Activated CD4-positive, alpha-beta T cell treated with anti-CD3 and anti-CD28 coated beads, Interleukin-2, amount 10 ng/mL, durations not matched to agents 24 days and 14 days (primary cell): ENCODE results near the gene THOC7. TPM values are rescaled to one million over a fixed set of nuclear protein-coding genes. Genes with fewer than 3 reads are reported as not detected.

ENCODE experiments used
- DNase-seq: peaks from one replicate; pipeline ENCODE4 v3.0.0; 2022
- H3K27ac Mint-ChIP-seq: one replicate; pipeline ENCODE4 v1.8.0; 2022; ENCODE audit warnings: mild to moderate bottlenecking, mixed read lengths
- H3K27me3 Mint-ChIP-seq: one replicate; pipeline ENCODE4 v1.8.0; 2022; ENCODE audit warnings: mixed read lengths
- H3K36me3 Mint-ChIP-seq: one replicate; pipeline ENCODE4 v1.8.0; 2022; ENCODE audit warnings: low read depth, mild to moderate bottlenecking, mixed read lengths
- H3K4me1 Mint-ChIP-seq: one replicate; pipeline ENCODE4 v1.8.0; 2021; ENCODE audit warnings: mixed read lengths
- H3K4me3 Mint-ChIP-seq: one replicate; pipeline ENCODE4 v1.8.0; 2022; ENCODE audit warnings: mild to moderate bottlenecking, moderate library complexity, mixed read lengths
- H3K9me3 Mint-ChIP-seq: one replicate; pipeline ENCODE4 v1.8.0; 2021; ENCODE audit warnings: mixed read lengths
- intact Hi-C: fragments of 100-400 bp; cut with micrococcal nuclease; formaldehyde crosslinking; loops from one replicate; pipeline ENCODE4 v1.15.1; 2023
- total RNA-seq: library from RNA; stranded (reverse); gene quantifications from 2 replicates; pipeline ENCODE4 v1.2.3, GENCODE V29; 2022

Gene THOC7
- total RNA-seq, 1 donor from 2014 or later = 109 TPM

DNA sequence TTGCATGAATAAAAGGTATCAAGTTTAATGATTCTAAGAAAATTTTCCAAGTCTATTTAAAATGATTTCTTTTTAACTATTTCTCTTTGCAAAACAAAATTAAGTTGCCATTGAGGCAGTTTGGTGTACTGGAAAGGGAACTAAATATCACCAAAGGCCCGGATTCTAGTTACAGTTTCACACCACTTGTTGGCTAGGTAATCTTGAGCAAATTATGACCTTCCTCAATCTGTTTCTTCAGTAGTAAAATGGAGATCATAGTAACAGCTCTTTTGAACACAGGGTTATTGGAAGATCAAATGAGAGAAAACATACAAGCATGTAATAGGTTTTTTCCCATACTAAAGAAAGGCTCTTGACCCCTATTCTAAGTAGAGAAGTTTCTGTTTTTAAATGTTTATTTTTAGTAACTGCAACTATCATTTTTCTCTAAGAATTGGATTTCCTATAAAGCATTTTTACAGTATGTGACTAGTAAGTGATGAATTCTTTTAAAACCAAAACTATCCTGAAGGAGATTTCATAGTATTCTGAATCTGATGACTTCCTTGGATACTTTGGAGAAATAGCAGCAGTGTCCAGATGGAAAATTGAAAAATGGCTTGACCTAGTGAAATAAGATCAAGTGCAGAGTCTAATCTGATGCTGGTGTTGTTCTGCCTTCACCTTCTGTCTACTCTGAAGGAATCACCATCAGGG is 32.9 kb upstream of the THOC7 start:
- Mint-ChIP-seq H3K4me3 (no peak overlapping the region), H3K4me1 (peaks cover 42% of the 10 kb centered on the region), H3K36me3 (peaks cover 29% of the 10 kb centered on the region), H3K27ac (peak overlapping the region; percentile 1), H3K9me3 (peaks cover 9% of the 10 kb centered on the region), H3K27me3 (no peaks in the 10 kb centered on the region)
- intact Hi-C loops = loop anchor here (5.0 kb wide), 1 partner anchor 34 kb away; the partner anchor contains the start of genes ATXN7 and THOC7
- DNase-seq = no peak

- Mint-ChIP-seq H3K27me3 (no peaks in the 10 kb centered on the region), H3K4me3 (peak overlapping the region; percentile 13)
- intact Hi-C loops = loop anchor here (5.0 kb wide), 1 partner anchor 33 kb away; the partner anchor contains the start of genes ATXN7 and THOC7
Observed at GRCh38 chr3:63895422-63896189, 32.0 kb upstream of the THOC7 start.

DNA sequence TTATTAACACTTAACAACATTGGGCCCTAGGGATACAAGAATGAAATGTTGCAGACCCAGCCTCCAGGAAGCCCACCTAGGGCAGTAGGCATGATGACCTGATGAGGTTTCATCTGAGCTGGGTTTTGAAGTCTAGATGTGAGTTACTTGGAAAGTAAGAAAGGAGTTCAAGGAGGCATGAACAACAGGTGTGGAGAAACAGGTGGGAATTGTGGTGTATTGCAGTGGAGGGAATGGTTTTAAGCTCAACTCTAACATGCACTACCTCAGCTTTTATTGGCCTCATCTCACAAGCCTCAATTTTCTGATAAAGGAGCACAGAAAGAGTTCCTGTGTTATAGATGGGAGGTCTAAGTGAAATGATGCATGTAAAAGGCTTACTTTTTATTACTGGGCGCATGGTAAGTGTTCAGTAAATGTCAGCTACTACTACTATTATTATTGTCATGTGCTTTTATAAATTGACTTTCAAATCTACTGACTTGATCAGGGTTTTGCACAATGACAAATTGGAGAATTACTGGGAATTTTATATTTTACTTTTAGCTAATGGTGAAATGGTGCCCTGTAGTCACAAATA is 29.3 kb upstream of the THOC7 start:
- Mint-ChIP-seq H3K27ac (no peak overlapping the region), H3K27me3 (no peaks in the 10 kb centered on the region), H3K4me1 (peaks cover 27% of the 10 kb centered on the region), H3K36me3 (peaks cover 8% of the 10 kb centered on the region), H3K4me3 (no peak overlapping the region), H3K9me3 (no peaks in the 10 kb centered on the region)
- intact Hi-C loops = no loop called here
- DNase-seq = no peak

More at GRCh38 chr3:63895422-63896189, 32.0 kb upstream of the THOC7 start:
- DNase-seq = no peak
- Mint-ChIP-seq H3K36me3 (peaks cover 25% of the 10 kb centered on the region), H3K4me1 (peaks cover 39% of the 10 kb centered on the region), H3K27ac (peak overlapping the region; percentile 78), H3K9me3 (peaks cover 4% of the 10 kb centered on the region)

GRCh38 chr3:63891518-63891917 is 27.9 kb upstream of the THOC7 start:
- Mint-ChIP-seq H3K27me3 (no peaks in the 10 kb centered on the region), H3K27ac (no peak overlapping the region), H3K4me3 (no peak overlapping the region), H3K4me1 (peaks cover 23% of the 10 kb centered on the region), H3K9me3 (no peaks in the 10 kb centered on the region), H3K36me3 (peaks cover 8% of the 10 kb centered on the region)
- DNase-seq = no peak
- intact Hi-C loops = no loop called here

DNA sequence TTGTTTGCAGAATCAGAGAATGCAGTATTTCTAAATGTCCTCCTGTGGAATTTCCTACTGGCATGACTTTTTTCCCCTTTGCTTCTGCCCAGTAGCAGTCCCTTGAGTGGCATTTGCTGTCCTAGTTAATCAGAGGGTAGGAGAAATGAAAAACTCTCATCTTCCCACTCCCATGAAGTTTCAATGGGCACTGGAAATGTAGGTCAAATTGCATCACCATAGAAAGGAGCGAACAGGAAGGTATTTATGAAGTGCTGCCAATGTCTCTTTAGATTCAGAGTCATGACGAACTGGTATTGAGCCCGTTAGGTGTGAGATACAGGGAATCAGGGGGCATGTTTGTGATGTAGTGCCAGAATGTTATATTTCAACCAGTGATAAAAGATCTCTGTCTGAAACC is 23.3 kb upstream of the THOC7 start:
- no peaks in the 10 kb centered on the region for H3K9me3 Mint-ChIP-seq
- H3K27me3 Mint-ChIP-seq = no peaks in the 10 kb centered on the region
- no peak overlapping the region for H3K4me3 Mint-ChIP-seq
- intact Hi-C loops = no loop called here
- DNase-seq = no peak
- H3K27ac Mint-ChIP-seq = no peak overlapping the region
- H3K4me1 Mint-ChIP-seq = peaks cover 12% of the 10 kb centered on the region
- H3K36me3 Mint-ChIP-seq = peaks cover 10% of the 10 kb centered on the region

DNA sequence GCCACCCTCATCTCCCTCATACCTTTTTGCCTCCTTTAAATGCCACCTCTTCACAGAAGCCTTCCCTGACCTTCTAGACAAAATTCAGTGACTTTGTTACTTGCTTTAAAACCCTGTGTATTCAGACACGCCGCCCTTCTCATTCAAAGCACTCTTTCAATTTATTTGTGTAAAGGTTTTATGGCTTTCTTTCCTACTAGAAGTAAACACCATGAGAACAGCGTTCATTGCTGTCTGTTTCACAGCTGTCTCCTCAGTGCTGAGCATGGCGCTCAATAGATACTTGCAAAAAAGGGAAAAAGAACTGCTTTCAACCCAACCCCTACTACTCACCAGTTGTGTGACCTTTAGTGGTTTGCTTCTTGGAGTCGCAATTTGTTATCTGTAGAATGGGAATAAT is 17.0 kb upstream of the THOC7 start:
- intact Hi-C loops = no loop called here
- Mint-ChIP-seq H3K4me3 (no peak overlapping the region), H3K27me3 (no peaks in the 10 kb centered on the region), H3K9me3 (no peaks in the 10 kb centered on the region), H3K36me3 (peaks cover 6% of the 10 kb centered on the region), H3K4me1 (peaks cover 32% of the 10 kb centered on the region), H3K27ac (no peak overlapping the region)
- DNase-seq = no peak

DNA sequence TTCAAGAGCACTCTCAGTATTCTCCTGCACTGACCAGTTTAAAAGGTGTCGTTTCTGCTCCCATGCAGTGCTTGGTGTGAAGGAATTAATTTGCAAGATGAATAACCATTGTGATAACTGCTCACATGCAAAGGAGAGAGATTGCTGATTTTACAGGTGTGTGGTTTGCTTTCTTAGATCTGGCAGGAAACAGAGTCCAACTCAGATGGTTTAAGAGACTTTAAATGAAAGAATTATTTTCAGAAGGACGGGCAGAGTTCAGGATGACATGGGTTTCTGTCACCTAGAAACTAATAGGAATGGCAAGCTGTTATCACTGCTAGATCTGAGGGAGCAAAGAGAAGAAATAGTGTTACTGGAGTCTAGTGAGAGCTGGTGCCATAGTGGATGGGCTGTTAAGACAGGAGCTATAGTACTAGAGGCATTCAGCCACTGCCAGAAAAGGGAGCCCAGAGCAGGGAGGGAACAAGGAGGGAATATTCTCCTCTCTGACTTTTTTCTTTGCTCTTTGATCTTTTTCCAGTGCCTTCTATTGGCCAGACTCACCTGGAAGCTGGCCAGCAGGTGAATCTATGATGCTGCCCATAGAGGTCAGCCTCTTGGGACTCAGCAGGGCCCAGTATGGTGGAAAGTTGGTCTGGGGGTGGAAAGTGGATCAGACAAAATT is 14.9 kb upstream of the THOC7 start:
- Mint-ChIP-seq H3K27me3 (no peaks in the 10 kb centered on the region), H3K27ac (peak overlapping the region; percentile 16), H3K4me3 (no peak overlapping the region), H3K4me1 (peaks cover 35% of the 10 kb centered on the region), H3K9me3 (no peaks in the 10 kb centered on the region), H3K36me3 (peaks cover 2% of the 10 kb centered on the region)
- intact Hi-C loops = loop anchor here (2.0 kb wide), 1 partner anchor 14 kb away; no protein-coding TSS in a partner anchor
- no peak for DNase-seq

DNA sequence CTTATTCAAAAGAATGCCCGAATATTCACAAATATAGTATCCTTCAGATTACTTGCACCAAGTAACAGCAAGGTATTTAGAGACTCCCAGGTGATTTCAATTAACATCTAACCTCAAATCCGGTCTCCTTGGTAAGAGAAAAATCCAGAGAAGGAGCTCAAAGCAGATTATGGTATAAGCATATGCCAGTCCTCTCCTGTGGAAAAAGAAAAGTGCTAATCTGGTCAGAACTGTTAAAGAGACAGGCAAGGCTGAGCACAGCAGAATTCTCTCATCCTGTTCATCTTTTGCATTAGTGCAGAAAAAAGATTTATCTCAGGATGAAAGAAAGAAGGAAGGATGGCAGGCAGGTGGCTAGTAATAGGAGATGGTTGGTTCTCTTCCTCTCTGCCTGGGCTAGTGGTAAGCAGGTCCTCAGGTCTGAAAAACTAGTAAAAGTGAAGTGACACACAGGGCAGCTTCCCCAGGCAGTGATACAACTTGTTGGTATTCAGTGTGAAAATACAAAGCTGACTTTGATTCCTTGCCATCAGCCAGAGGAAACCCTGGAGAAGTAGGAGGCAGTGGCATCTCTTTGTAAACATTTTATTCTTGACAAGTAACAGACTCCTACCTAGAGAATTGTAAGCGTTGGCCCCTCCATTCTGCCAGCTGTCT is 14.3 kb upstream of the THOC7 start:
- intact Hi-C loops = loop anchor here (2.0 kb wide), 1 partner anchor 13 kb away; no protein-coding TSS in a partner anchor
- H3K36me3 Mint-ChIP-seq = peaks cover 2% of the 10 kb centered on the region
- H3K4me1 Mint-ChIP-seq = peaks cover 35% of the 10 kb centered on the region
- no peak for DNase-seq
- peak overlapping the region; percentile 16 for H3K27ac Mint-ChIP-seq
- H3K4me3 Mint-ChIP-seq = no peak overlapping the region
- H3K27me3 Mint-ChIP-seq = no peaks in the 10 kb centered on the region
- H3K9me3 Mint-ChIP-seq = no peaks in the 10 kb centered on the region

DNA sequence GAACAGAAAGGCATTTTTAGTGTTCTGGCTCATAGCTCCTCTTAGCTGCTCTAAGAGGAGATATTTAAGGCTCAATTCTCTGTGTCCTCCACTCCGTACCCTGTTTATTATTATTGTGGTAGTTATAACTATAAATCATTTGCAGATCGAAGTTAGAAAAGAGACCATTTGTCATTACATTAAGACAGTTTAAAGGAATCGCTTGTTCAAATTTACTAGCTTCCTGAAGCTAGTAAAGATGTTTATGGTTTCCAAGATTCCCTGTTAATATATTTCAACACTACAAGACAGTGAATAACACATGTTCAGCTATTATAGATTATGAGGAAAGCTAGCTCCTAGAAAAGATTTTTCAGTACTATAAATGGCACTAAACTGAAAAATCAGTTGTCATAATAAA is 12.7 kb upstream of the THOC7 start:
- Mint-ChIP-seq H3K9me3 (no peaks in the 10 kb centered on the region), H3K27me3 (no peaks in the 10 kb centered on the region), H3K4me1 (peaks cover 39% of the 10 kb centered on the region), H3K27ac (no peak overlapping the region), H3K36me3 (peaks cover 2% of the 10 kb centered on the region), H3K4me3 (no peak overlapping the region)
- intact Hi-C loops = no loop called here
- no peak for DNase-seq

DNA sequence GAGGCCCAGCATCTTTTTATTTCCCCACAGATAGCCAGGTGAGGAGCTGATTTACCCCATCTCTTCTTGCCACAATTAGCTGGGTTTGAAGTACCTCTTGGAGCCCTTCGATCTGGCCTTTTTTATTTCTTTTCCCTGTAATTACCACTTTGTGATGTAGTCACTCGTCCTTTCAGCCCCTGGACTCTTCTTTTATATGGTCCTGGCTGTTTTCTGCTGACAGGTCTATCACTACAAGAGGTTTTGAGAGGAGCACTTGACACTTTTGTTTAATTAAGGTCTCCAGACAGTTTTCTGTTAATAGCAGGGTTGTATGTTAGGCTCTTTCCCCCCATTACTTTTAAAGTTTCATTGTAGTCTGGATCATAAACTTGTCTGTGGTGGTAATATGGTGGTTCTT is 11.9 kb upstream of the THOC7 start:
- Mint-ChIP-seq H3K27ac (no peak overlapping the region), H3K36me3 (peaks cover 5% of the 10 kb centered on the region), H3K27me3 (no peaks in the 10 kb centered on the region), H3K9me3 (no peaks in the 10 kb centered on the region), H3K4me3 (no peak overlapping the region), H3K4me1 (peaks cover 40% of the 10 kb centered on the region)
- intact Hi-C loops = no loop called here
- no peak for DNase-seq

DNA sequence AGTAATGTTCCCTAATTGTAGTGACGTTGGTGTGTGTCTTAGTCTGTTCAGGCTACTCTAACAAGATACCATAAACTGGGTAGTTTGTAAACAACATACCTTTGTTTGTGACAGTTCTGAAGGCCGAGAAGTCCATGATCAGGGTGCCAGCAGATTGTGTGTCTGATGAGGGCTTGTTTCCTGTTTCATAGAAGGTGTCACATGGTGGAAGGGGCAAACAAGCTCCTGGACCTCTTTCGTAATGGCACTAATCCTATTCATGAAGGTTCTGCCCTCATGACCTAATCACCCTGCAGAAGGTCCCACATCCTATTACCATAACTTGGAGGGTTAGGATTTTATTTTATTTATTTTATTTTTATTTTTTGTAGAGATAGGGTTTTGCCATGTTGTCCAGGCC is 11.2 kb upstream of the THOC7 start:
- intact Hi-C loops = no loop called here

GRCh38 chr3:63872135-63872924 is 8.7 kb upstream of the THOC7 start:
- no peak overlapping the region for H3K27ac Mint-ChIP-seq
- H3K9me3 Mint-ChIP-seq = no peaks in the 10 kb centered on the region
- DNase-seq = no peak
- no peak overlapping the region for H3K4me3 Mint-ChIP-seq
- peaks cover 14% of the 10 kb centered on the region for H3K36me3 Mint-ChIP-seq
- intact Hi-C loops = no loop called here
- H3K27me3 Mint-ChIP-seq = no peaks in the 10 kb centered on the region
- H3K4me1 Mint-ChIP-seq = peaks cover 30% of the 10 kb centered on the region

More for the DNA sequence above, 11.2 kb upstream of the THOC7 start:
- DNase-seq = no peak
- Mint-ChIP-seq H3K27ac (no peak overlapping the region), H3K27me3 (no peaks in the 10 kb centered on the region), H3K9me3 (no peaks in the 10 kb centered on the region), H3K36me3 (peaks cover 5% of the 10 kb centered on the region), H3K4me3 (no peak overlapping the region), H3K4me1 (peaks cover 40% of the 10 kb centered on the region)

DNA sequence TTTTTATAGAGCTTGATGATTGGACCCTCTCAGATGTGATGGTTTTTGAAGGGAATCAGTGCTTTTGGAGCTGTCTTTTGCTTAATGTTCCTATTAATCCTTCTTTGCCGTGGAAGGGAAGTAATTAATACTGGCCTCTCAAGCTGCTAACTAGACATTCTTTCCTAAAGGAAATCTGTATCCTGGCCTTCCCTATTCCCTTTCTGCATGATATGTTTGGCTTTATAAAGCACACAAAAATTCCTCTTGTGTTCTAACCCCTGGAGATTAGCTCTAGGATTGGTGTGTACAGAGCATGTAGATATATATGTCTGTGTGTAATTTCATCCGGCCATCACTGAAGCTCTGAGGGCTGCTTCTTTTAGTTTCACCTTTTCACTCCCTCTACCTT is 7.0 kb upstream of the THOC7 start:
- no peak for DNase-seq
- Mint-ChIP-seq H3K27me3 (no peaks in the 10 kb centered on the region), H3K27ac (no peak overlapping the region), H3K4me3 (no peak overlapping the region), H3K9me3 (no peaks in the 10 kb centered on the region), H3K4me1 (peaks cover 35% of the 10 kb centered on the region), H3K36me3 (peaks cover 19% of the 10 kb centered on the region)
- intact Hi-C loops = no loop called here
